HG02840 (cell line): ENCODE measurements around the gene RGL4.
"Not testable (repeated sequence)": the region's sequence is repeated elsewhere in the genome, so short reads cannot be mapped to it uniquely, and the experiment has no call there.

Experiments used
- ATAC-seq: cut with Tn5 transposase; IDR thresholded peaks from one replicate; pipeline ENCODE4 v1.9.1; 2021; ENCODE audit warnings: mild to moderate bottlenecking, moderate library complexity, moderate number of reproducible peaks; ENCODE audit not compliant: unreplicated experiment, low FRiP score

The RGL4 gene

DNA sequence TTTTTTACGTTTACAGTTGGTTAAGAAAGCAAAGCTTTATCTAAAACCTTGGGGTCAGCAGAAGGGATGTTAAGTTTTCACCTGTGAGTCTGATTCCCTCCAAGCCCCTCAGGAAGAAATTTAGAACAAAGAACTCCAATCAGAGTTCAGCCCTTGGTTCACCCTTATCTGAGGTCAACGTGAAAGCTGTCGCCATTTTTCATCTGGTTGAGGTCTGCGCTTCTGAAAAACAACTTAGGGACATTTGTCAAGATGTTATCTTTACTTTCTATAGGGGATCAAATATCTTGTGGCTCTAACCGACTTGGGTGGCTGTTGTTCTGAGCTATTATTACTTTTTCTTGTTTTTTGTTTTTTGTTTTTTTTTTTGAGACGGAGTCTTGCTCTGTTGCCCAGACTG is 30.0 kb downstream of the RGL4 start:
- no peak for ATAC-seq

GRCh38 chr22:23722160-23722559 is 31.3 kb downstream of the RGL4 start:
- no peak for ATAC-seq

DNA sequence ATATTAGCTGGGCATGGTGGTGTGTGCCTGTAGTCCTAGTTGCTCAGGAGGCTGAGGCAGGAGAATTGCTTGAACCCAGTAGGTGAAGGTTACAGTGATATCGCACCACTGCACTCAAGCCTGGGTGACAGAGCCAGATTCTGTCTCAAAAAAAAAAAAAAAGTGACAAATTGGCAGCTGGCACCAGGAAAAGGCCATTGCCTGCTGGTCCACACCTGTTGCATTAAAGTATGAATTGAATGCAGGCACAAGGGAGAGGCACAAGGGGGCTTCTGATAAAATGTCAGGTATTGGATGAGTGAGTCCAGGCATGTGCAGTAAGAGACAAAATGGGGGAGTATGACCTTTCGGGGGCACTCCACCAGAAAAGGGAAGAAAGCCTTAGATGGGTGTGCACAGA is 31.9 kb downstream of the RGL4 start:
- ATAC-seq: no peak

GRCh38 chr22:23728108-23728507 is 37.3 kb downstream of the RGL4 start:
- ATAC-seq: not testable (repeated sequence)

- ATAC-seq: no peak
Observed at GRCh38 chr22:23737696-23738095, 46.9 kb downstream of the RGL4 start.

- ATAC-seq: no peak
Observed at GRCh38 chr22:23742505-23743264, 51.9 kb downstream of the RGL4 start.

DNA sequence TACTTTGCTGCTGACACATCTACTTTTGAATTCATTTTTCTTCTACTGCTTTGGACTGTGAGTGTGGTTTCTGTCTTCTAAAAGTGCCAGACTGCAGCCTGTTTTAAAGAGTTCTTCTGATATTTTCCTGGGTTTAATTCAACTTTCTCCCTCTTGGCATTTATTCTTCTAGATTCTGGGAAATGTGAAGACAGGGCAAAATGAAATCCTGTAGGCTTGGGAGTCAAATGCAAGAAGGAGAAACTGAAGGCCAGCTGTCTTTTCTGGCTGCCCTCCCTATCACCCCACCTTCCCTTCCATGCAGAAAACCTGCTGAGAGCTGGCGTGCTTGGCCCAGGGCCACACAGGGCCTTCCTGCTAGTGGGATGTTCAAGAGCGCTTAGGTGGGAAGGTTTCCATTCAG is 52.5 kb downstream of the RGL4 start:
- ATAC-seq: no peak

GRCh38 chr22:23744001-23744400 is 53.2 kb downstream of the RGL4 start:
- no peak for ATAC-seq

DNA sequence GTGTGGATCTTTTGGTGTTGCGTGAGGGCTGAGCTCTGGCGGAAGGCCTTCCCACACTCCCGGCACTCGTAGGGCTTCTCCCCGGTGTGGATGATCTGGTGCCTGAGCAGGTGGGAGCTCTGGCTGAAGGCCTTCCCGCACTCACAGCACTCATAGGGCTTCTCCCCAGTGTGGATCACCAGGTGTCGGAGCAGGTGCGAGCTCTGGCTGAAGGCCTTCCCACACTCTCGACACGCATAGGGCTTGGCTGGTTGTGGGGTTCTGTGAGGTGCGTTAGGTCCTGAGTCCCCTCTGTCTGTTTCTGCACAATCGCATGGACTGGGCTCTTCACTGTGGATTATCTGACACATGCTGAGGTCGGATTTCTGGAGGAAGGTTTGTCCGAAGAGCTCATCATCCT is 53.7 kb downstream of the RGL4 start:
- ATAC-seq: no peak

- ATAC-seq: no peak
Observed at GRCh38 chr22:23745791-23746190, 55.0 kb downstream of the RGL4 start.
